ENCODE measurements around the gene INHBB.
"Not testable (repeated sequence)": the region's sequence is repeated elsewhere in the genome, so short reads cannot be mapped to it uniquely, and the experiment has no call there.

INHBB gene

DNA sequence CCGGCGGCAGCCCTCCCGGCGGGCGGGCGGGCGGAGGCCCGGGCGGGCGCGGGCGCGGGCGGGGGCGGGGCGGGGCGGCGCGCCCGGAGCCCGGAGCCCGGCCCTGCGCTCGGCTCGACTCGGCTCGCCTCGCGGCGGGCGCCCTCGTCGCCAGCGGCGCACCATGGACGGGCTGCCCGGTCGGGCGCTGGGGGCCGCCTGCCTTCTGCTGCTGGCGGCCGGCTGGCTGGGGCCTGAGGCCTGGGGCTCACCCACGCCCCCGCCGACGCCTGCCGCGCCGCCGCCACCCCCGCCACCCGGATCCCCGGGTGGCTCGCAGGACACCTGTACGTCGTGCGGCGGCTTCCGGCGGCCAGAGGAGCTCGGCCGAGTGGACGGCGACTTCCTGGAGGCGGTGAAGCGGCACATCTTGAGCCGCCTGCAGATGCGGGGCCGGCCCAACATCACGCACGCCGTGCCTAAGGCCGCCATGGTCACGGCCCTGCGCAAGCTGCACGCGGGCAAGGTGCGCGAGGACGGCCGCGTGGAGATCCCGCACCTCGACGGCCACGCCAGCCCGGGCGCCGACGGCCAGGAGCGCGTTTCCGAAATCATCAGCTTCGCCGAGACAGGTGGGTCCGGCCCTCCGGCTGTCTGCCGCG is at the start of gene INHBB:
Gene INHBB, plus strand, starts transcription at position 111 of the 641 bp plus-strand sequence. Its CDS starts 53 bp downstream, at position 164.
- DNase-seq, result no peak

DNA sequence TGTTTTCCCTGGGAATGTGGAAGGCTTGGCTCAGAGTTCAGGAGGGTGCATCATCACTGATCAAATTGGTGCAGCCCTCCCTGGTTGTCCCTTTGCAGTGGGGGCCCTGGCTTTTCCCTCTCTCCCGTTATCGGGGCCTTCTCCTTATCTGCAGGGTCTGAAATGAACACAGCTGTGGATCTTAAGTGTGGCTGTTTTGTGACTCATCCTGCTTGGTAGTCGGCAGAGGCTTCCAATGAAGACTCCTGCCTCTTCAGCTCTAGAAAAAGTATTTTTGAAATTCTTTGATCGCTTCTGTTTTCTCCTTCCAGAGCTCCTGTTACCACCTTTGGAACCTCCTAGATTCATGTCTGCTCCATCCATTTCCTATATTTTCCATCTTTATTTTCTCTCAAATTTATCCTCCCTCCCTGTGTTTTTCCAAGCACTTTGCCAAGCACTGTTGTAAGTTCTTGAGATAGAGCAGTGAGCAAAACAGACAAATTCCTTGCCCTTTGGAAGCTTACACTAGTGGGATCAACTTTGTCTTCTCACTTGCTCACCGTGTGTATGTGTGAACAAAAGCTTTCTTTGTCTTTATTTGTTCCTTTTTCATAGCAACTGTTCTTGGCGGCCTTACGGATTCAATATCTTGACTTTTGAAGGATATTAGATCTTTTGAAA is 47.6 kb upstream of the INHBB start:
- DNase-seq, result no peak

DNA sequence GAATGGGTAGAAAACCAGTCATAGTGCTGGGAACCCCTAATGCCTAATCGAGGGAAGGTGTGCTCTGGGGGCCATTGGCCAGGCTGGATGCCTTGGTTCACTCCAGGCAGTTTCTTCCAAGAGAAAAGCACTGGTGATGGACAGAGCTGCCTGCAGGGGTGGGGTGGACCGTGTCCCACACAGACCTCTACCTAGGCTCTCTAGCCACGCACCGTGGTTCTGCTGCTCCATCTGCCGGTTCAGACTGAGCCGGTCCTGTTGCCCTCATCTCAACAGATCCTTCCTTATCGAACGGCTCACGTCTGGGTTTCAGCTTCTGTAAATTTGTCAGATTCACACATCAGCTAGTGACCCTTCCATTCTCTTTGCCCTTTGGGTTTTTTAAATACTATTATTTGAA is 46.9 kb upstream of the INHBB start:
- DNase-seq, result no peak

DNA sequence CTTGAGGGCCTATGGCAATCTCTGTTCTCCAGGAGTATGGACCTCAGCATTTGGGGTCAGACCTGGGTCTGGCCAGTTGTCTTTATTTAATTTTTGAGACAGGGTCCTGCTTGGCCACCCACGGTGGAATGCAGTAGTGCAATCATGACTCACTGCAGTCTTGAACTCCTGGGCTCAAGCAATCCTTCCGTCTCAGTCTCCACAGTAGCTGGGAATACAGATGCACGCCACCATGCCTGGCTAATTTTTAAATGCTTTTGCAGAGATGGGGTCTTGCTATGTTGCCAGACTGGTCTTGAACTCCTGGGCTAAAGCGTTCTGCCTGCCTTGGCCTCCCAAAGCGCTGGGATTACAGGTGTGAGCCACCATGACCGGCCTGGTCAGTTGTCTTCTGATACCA is 46.4 kb upstream of the INHBB start:
- DNase-seq, result no peak

DNA sequence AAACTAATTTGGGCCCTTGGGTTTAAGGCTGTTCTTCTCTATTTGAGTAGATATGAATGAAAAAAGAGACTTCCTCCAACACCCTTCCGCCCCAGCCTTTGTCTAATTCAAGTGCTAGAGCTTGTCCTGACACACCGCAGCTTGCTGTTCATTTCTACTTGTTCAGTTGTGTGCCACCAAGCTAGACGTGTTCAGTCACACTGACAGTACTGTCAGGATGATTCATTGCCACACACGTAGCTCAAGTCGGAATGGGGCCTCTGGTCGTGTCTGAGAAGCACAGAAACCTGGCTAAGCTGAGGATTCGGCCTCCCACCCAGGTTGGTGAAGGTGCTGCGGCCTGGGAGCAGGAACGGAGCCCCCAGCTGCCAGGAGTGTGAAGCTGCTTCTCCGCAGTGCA is 45.6 kb upstream of the INHBB start:
- no peak for DNase-seq

DNA sequence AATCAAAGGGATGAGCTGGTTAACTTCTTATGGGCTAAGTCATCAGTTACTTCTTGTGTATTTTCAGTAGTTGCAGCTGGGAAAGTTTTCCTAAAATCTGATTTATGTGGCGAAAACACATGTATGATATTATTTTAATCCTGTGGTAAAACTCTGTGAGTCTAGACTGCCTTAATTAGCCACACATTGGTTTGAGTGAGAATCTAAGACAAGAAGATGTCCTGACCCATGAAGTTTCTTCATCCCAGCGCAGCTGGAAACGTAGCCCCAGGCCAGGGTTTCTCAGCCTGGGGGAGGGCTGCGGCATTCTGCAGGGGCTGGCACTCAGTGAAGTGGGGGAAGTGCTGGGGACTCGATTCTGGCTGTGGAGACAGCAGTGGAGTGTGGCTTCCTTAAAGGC is 44.7 kb upstream of the INHBB start:
- no peak for DNase-seq

DNA sequence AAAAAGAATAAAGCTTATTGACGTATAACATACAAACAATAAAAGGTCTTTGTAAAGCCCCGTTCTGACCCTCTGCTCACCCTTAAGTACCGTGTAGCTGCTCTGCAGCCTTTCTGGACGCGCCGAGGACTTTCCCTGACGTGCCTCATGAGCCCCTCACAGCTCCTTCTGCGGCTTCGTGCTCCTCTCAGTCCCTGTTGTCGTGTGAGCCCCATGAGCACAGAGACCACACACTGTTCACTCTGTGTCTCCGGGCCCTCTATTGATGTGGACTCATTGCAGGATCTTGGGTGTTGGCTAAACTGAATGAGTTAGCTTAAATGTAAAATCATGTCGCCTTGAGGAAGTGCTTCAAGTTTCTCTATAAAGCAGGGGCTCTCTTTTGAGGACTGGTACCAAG is 43.6 kb upstream of the INHBB start:
- DNase-seq, result no peak

DNA sequence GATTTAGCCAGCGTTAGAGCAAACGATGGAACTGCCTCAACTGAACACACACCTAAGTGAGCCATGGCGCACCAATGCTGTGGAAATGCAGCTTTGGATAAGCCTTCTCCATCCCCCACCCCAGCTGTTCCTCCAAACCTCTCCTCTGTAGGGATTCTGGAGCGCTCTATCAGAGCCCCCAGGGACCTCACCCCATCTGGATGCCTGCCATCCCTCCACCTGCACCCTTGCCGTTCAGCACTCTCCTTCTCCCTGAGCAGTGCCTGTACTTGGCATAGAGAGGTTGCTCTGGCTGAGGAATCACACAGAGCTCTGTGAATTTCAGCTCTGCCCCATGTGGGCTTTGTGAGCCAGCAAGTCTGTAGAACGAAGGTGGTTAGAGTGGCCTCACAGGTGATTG is 42.8 kb upstream of the INHBB start:
- no peak for DNase-seq

DNA sequence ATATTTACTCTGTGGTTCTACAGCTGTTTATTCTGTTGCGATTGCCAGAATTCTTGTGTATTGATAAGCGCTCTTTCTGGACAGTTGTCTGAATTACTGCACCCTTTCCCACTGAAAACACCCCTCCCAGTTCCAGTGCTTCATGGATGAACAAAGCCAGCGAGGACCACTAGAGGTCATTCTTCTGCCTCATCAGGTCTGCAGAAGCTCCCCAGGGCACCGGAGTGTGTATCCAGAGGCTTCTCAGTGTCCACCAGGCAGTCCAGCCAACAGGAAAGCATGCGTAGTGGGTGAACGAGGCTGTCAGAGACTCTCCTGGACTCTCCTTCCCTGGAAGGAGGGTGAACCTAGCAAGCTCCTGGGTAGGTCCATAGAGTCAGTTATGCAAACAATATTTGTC is 40.6 kb upstream of the INHBB start:
- no peak for DNase-seq

DNA sequence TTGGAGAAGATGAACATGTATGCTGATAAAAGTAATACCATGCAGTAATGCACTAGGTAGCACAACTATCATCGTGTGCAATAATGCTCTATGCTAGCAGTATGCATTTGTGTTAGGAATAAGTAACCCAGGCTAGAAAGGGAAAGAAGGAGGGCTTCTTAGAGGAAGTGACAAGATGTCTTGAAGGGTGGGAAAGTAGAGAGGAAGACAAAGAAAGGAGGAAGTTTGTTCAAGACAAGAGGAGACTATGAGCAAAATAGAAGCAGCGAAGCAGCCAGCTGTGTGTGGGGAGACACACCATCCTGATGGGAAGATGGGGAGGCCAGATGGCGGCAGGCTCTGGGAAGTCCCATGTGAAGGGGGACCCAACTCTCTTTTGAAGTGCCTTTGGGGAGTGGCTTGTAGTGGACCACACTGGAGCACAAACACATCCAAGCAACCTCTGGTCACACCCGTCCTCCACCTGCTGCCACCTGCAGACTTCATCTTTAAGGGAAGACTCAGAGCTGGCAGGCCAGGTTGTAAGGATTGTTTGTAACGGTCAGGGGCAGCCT is 39.9 kb upstream of the INHBB start:
- no peak for DNase-seq

DNA sequence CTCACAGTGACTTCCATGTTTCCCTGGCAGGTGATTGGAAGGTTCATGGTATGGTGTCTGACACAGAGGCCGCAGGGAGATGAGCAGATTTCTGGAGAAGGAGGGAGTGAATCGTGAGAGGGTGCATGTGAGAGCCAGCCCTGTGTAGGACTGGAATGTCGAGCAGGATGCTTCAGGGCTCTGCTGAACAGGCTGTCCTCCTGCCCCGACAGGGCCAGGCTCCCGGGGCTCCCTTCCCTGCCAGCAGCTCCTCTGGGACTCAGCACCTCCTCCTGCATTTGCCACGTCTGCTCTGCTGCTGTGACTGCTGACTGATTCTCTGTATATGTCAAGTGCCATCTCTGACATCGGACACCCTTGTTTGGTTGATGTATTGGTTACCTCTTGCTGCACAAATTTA is 38.5 kb upstream of the INHBB start:
- DNase-seq, result no peak

DNA sequence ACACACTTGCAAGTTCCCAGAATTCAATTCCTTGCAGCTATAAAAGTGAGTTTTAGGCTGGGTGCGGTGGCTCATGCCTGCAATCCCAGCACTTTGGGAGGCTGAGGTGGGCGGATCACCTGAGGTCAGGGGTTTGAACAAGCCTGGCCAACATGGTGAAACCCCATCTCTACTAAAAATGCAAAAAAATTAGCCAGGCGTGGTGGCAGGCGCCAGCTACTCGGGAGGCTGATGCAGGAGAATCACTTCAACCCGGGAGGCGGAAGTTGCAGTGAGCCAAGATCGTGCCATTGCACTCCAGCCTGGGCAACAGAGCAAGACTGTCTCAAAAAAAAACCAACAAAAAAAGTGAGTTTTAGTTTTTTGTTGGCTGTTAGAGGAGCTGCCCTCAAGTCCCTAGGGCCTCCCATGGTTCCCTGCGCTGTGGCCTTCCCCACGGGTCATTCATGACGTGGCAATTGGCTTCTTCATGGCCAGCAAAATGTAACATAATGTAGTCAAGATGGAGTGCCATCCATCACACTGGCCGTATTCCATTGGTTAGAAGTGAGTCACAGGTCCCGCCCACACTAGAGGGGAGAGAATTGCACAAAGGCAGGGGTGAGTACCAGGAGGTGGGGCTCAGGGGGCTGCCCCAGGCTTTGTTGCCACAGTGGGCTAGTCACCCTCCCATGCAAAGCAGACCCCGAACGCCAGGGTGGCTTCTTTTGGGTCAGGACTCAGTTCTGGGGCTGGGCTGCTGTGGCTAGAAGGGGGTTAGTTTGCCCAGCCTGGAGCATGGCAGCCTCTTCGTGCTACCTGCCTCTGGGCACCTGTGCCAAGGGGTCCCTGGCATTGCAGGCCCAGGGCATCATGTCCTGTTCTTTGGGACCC is 37.7 kb upstream of the INHBB start:
- no peak for DNase-seq

DNA sequence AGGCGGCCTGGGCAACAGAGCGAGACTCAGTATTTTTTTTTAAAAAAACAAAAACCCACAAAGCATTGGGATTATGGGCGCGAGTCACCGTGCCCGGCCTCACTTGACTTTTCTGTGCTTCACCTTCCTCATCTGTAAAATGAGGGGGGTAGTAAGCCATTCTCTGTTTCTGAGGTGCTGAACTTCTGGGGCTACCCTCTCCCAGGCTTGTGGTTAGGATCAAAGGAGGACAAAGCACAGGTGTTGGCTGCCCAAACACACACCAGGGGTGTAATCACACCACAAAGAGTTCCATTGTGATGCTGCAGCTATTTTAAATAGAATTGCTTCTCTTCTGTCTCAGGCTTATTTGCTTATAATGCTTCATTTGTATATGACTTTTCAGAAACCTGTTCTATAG is 35.8 kb upstream of the INHBB start:
- DNase-seq, result no peak

DNA sequence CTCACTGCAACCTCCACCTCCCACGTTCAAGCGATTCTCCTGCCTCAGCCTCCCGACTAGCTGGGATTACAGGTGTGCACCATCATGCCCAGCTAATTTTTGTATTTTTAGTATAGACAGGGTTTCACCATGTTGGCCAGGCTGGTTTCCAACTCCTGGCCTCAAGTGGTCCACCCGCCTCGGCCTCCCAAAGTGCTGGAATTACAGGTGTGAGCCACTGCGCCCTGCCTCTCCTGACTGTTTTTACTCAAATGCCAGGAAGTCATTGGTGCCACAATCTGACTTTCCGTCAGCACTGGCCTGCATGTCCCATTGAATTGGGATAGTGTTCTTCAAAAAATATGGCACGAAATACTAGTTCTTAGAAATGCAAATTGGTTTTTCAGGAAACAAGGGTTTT is 35.1 kb upstream of the INHBB start:
- not testable (repeated sequence) for DNase-seq

DNA sequence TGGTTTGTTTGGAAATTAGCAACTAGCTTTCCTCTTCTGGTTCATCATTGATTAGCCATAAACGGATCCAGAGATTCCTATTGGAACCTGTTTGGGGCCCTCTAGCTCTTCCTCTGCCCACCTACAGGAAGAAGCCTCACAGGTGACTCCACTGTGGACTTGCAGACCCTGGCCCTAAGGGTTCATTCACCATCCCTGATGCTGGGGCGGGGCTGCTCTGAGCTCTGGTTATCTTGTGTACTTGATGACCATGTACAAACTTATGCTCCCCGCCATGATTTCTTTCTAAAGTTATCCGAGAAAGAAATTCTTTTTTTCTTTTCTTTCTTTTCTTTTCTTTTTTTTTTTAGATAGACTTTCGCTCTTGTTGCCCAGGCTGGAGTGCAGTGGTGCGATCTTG is 33.9 kb upstream of the INHBB start:
- DNase-seq, result no peak

DNA sequence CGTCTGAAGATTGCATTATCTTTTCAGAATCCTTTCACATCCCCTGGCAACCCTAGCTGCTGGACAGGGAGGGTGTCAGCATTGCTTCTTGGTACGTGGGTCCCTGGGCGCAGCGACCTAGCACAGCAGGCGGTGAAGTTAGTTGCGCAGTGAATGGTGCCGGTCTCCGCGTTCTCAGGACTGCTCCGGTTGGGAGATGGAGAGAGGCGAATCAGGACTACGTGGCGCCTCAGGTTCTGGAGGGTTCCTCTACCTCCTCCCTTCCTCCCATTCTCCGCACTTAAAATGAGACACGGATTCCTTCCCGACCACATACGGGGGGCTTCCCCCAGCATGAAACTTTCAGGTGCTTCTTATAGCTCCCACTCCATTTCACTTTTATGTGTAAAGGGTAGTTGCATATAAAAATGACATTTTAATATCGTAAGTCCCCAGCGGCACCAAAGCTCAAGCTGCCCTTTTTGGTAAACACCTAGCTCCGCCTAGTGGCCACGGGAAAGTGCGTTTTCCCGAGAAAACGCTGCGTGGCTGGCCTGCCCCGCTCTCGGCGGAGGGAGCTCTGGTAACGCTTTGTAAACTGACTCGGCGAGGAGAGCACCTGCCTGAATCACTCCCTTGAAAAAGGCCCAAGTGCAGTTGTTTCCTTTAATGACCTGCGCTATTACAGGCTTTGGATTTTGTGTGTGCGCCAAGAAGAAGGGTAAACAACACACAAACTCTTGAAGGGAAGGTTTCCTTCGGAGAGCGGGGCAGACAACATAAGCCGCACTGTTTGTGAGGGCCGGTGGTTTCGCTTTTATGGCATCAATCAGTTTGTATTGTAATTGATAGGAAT is 32.9 kb upstream of the INHBB start:
- peak; percentile 81 for DNase-seq

DNA sequence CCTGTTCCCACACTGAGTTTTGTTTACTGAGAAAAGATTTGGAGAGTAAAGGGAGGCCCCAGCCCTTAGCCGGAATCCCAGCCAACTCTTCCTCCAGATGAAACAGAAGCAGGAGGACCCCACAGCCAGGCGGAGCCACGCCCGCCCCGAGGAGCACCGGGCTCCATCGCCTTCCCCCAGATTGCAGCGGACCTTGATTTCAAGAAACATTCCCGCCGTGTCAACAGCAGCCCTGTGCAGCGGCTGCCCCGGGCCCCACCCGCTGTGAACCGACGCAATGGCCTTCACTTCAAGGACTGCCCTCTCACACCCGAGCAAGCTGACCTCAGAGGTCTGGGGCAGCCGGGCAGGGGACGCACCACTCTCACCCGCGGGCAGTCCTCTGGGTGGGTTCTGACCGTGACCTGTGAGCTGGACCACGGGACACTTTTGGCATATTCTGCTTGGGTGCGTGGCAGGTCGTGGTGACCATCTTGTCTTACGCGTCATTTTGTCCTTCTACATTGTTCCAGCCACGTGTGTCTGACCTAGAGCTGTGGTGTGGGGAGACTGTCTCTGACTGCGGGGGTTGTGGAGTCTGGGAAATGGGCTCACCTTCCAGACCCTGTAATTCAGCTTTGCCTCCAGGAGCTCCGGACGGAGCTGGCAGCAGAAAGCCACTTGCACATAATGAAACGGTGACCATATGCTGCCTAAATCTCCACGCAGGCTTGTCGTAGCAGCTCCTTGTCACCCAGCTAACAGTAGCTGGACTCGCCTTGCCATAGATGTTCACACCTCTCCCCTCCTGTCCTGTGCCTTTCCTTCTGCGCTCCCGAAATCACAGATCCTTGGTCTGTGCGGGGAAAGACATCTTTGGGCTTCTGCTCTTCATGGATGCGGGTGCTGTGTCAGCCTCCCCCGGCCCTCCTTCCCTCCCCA is 32.0 kb upstream of the INHBB start:
- no peak for DNase-seq

DNA sequence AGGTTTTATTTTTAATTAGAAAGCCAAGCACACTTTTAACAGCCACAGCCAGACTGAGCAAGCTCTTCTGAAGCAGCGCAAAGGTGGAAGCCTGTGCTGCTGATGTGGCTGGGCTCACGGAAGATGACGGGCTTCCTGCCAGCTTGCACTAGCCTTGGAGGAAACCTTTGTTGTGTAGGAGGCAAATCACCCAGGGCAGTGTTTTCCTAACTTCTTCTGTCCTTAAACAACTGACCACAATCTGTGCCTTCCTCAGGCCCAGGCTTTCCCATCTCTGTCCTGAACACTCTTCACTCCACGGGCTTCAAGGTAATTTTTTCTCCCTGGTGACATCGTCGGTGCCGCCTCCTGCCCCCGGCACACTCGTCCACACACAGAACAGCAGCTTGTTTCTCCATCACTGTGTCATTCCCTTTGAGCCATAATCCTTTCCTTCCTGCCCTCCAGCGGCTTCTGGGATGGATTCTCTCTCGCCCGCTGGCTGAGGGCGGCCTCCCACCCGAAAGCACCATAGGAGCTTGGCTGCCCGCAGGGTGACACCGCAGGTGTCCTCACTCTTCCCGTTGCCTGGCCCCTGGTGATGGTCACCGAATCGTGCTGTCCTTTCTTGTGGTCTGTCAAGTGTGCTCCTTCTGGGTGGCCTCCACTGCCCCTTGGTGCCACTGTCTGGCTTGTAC is 31.1 kb upstream of the INHBB start:
- no peak for DNase-seq

DNA sequence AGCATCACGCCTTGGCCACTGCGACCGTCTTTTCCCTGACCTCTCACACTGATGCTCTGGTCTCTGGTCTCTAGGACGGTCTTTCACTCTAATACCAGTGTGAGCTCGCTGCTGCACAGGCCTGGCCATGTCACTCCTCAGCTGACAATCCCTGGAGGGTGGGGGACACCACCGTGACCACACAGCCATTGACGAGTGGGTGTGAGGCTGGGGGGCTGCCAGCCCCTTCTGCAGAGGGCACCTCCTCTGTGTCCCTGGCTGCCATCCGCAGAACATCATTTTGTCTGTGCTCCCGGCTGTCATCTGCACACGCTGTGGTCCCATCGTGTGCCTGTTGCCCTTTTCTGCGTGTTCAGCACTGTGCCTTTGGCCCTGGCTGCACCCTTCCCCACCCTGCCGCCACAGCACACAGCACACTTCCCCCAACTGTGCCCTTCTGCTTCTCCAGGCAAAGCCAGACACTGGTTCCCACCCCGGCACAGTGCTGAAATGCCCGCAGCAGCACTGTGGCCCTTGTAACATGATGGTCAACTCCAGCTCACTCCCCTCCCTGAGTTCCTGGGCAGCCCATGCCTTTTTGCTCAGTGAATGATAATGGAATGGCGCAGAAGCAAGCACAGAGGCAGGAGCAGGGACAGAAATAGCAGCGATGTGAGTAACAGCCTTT is 30.4 kb upstream of the INHBB start:
- no peak for DNase-seq

DNA sequence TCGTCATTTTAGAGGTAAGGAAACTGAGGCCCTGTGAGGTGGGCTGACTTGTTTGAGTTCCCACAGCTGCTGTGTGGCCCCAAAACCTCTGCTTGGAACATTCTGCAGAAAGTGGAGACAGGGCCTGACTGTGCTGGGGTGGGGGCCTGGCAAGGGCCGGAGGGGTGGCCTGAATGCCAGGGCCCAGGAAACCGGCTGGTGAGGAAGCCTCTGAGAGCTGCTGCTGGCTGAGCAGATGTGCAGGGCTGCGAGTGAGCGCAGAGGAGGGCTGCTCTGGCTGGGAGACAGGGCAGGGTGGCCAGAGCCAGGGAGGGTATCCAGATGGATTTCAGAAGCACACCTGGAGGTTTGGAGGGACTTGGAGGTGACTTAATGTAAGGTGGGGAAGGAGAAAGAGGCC is 29.9 kb upstream of the INHBB start:
- no peak for DNase-seq
